HL-60 (cell line): ENCODE data around the gene DOCK6.

ENCODE experiments used
- DNase-seq, 2 experiments: peaks; one replicate each; pipeline ENCODE4 v3.0.0-alpha.2; 2010 to 2020; ENCODE audit warnings: low read depth in 1 of 2, low spot score in 1 of 2
- H3K27ac ChIP-seq: fragments of 250-450 bp; sonication (Bioruptor Pico); replicated peaks from 2 replicates; pipeline ENCODE4 v1.5.1; 2020; ENCODE audit warnings: mild to moderate bottlenecking, moderate library complexity
- H3K27me3 ChIP-seq: fragments of 250-450 bp; sonication (Bioruptor Pico); 2 replicates; pipeline ENCODE4 v1.5.1; 2021; ENCODE audit warnings: mild to moderate bottlenecking, moderate library complexity; ENCODE audit not compliant: insufficient read depth, poor library complexity, severe bottlenecking
- H3K4me3 ChIP-seq: replicated peaks from 2 replicates; pipeline ENCODE4 v1.5.1; 2011; ENCODE audit warnings: mild to moderate bottlenecking, control low read depth, low read length; ENCODE audit not compliant: insufficient read depth
- GABPA ChIP-seq: IDR thresholded peaks from 2 replicates; pipeline ENCODE4 v1.6.1; 2012; ENCODE audit warnings: low read depth
- POLR2AphosphoS5 ChIP-seq: IDR thresholded peaks from 2 replicates; pipeline ENCODE4 v1.6.1; 2012; ENCODE audit warnings: low read depth
- SPI1 ChIP-seq: IDR thresholded peaks from 2 replicates; pipeline ENCODE4 v1.6.1; 2012; ENCODE audit warnings: low read depth, mild to moderate bottlenecking, borderline replicate concordance
- TF ChIP-seq, protein P1 (sequence below): IDR thresholded peaks from 2 replicates; pipeline ENCODE4 v1.6.1; 2012; ENCODE audit warnings: low read depth; ENCODE audit not compliant: insufficient replicate concordance
- TF ChIP-seq, protein P2 (sequence below): IDR thresholded peaks from one replicate; pipeline ENCODE4 v1.5.1; 2011; ENCODE audit warnings: low read length, control low read depth, inconsistent platforms; ENCODE audit not compliant: insufficient read depth

Gene DOCK6

DNA sequence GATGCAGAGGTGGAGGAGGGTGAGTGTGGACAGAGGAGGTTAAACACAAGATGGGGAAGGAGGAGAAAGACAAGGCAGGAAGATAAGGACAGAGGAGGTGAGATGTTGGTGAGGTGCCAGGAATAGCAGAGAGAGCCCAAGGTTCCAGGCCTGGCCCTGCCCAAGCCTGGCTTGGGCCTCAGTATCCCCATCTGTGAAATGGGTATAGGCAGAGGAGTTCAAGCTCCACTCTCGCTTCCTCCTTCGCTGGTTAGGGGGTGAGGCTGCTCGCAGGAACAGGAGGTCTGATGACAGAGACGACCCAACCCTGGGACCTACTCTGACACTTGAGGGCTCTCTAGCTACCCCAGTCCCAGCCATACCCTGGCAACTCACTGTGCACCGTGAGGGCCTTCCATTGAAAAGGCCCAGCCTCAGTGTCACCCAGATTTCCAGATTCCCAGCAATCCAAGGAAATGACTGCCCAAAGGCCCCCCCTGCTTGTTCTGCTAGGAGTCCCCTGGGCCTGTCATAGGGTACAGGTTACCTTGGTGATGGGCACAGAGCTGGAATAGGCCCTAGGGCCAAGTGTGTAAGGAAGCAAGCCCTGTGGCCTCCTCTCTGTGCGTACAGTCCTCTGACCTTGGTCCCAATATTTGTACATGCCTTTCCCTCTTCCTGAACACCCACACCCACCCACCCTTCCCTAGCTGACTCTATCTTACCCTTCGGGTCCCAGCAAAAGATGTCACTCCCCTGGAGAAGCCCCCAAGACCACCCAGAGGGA lies 31.5 kb downstream of the DOCK6 start:
- TF ChIP-seq SPI1, result no peak
- TF ChIP-seq, protein P1, sequence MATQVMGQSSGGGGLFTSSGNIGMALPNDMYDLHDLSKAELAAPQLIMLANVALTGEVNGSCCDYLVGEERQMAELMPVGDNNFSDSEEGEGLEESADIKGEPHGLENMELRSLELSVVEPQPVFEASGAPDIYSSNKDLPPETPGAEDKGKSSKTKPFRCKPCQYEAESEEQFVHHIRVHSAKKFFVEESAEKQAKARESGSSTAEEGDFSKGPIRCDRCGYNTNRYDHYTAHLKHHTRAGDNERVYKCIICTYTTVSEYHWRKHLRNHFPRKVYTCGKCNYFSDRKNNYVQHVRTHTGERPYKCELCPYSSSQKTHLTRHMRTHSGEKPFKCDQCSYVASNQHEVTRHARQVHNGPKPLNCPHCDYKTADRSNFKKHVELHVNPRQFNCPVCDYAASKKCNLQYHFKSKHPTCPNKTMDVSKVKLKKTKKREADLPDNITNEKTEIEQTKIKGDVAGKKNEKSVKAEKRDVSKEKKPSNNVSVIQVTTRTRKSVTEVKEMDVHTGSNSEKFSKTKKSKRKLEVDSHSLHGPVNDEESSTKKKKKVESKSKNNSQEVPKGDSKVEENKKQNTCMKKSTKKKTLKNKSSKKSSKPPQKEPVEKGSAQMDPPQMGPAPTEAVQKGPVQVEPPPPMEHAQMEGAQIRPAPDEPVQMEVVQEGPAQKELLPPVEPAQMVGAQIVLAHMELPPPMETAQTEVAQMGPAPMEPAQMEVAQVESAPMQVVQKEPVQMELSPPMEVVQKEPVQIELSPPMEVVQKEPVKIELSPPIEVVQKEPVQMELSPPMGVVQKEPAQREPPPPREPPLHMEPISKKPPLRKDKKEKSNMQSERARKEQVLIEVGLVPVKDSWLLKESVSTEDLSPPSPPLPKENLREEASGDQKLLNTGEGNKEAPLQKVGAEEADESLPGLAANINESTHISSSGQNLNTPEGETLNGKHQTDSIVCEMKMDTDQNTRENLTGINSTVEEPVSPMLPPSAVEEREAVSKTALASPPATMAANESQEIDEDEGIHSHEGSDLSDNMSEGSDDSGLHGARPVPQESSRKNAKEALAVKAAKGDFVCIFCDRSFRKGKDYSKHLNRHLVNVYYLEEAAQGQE, result no peak
- TF ChIP-seq POLR2AphosphoS5, result no peak
- TF ChIP-seq, protein P2, sequence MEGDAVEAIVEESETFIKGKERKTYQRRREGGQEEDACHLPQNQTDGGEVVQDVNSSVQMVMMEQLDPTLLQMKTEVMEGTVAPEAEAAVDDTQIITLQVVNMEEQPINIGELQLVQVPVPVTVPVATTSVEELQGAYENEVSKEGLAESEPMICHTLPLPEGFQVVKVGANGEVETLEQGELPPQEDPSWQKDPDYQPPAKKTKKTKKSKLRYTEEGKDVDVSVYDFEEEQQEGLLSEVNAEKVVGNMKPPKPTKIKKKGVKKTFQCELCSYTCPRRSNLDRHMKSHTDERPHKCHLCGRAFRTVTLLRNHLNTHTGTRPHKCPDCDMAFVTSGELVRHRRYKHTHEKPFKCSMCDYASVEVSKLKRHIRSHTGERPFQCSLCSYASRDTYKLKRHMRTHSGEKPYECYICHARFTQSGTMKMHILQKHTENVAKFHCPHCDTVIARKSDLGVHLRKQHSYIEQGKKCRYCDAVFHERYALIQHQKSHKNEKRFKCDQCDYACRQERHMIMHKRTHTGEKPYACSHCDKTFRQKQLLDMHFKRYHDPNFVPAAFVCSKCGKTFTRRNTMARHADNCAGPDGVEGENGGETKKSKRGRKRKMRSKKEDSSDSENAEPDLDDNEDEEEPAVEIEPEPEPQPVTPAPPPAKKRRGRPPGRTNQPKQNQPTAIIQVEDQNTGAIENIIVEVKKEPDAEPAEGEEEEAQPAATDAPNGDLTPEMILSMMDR, result no peak
- no peak for TF ChIP-seq GABPA
- Histone ChIP-seq H3K27me3 (no peaks in the 10 kb centered on the region), H3K27ac (no peak overlapping the region), H3K4me3 (no peak overlapping the region)
- DNase-seq, result no peak

- TF ChIP-seq, protein P1, result no peak
- Histone ChIP-seq H3K27me3 (no peaks in the 10 kb centered on the region), H3K4me3 (no peak overlapping the region), H3K27ac (no peak overlapping the region)
- no peak for DNase-seq
Observed at GRCh38 chr19:11227195-11227886, 35.0 kb downstream of the DOCK6 start.

GRCh38 chr19:11226716-11227166 lies 35.6 kb downstream of the DOCK6 start:
- Histone ChIP-seq H3K27ac (no peak overlapping the region), H3K4me3 (no peak overlapping the region), H3K27me3 (no peaks in the 10 kb centered on the region)
- TF ChIP-seq, protein P1, result no peak
- no peak for TF ChIP-seq POLR2AphosphoS5
- no peak for TF ChIP-seq SPI1
- TF ChIP-seq, protein P2, result no peak
- no peak for TF ChIP-seq GABPA
- no peak for DNase-seq
